ENCODE measurements around the gene FSTL3.
"Not testable (repeated sequence)": the region's sequence is repeated elsewhere in the genome, so short reads cannot be mapped to it uniquely, and the experiment has no call there.

- TF ChIP-seq CTCF, POLR2A (IDR thresholded peaks at IDR 0.05): not testable (repeated sequence)
Observed at GRCh38 chr19:729564-729963, 53.4 kb downstream of the FSTL3 start.
